Caco-2 (cell line): ENCODE measurements around the gene F5. TPM values are rescaled to one million over a fixed set of nuclear protein-coding genes. Genes with fewer than 3 reads are reported as not detected.
A peak's percentile ranks its signal among the peaks of the same experiment; 100 is the strongest.

Experiments used
- BruUV-seq: library from RNA; stranded (reverse); fragments of 400-500 nt; replicated peaks from 2 replicates; lab custom pipeline; 2021; lab: Mats Ljungman, UMichigan
- CTCF ChIA-PET: fragments of 300-600 bp; sonication (Branson Sonifier 250); formaldehyde crosslinking; loops from one replicate; lab custom pipeline; 2022; ENCODE audit warnings: antibody characterized with exemption; lab: Charles Lee
- POLR2A ChIA-PET: fragments of 300-600 bp; sonication (Branson Sonifier 250); formaldehyde crosslinking; loops from one replicate; lab custom pipeline; 2022; ENCODE audit warnings: antibody characterized with exemption; lab: Charles Lee
- DNase-seq, 2 experiments: peaks; one replicate each; pipeline versions ENCODE4 v3.0.0 to v3.0.0-alpha.2; 2020 to 2022
- H3K27me3 ChIP-seq: replicated peaks from 2 replicates; pipeline ENCODE4 v1.6.0; 2011; ENCODE audit warnings: low read length; ENCODE audit not compliant: control insufficient read depth, insufficient read depth
- H3K36me3 ChIP-seq: 2 replicates; pipeline ENCODE4 v1.5.1; 2011; ENCODE audit warnings: low read length; ENCODE audit not compliant: control insufficient read depth, insufficient read depth
- H3K4me1 ChIP-seq: fragments of 250-450 bp; sonication (Bioruptor Pico); 2 replicates; pipeline ENCODE4 v1.5.1; 2020; ENCODE audit warnings: mild to moderate bottlenecking
- H3K4me3 ChIP-seq: 2 replicates; pipeline ENCODE4 v1.5.1; 2011; ENCODE audit warnings: low read depth, mild to moderate bottlenecking, control low read depth, low read length
- H3K9me3 ChIP-seq: fragments of 250-450 bp; sonication (Bioruptor Pico); 2 replicates; pipeline ENCODE4 v1.5.1; 2020; ENCODE audit warnings: mild to moderate bottlenecking, moderate library complexity
- H3K27ac Mint-ChIP-seq: one replicate; pipeline ENCODE4 v1.8.0; 2022; ENCODE audit warnings: mixed read lengths; ENCODE audit not compliant: unreplicated experiment
- H3K27me3 Mint-ChIP-seq: one replicate; pipeline ENCODE4 v1.8.0; 2022; ENCODE audit warnings: mixed read lengths; ENCODE audit not compliant: insufficient read depth, unreplicated experiment
- H3K36me3 Mint-ChIP-seq: one replicate; pipeline ENCODE4 v1.8.0; 2022; ENCODE audit warnings: mild to moderate bottlenecking, mixed read lengths; ENCODE audit not compliant: insufficient read depth, unreplicated experiment
- H3K4me1 Mint-ChIP-seq: one replicate; pipeline ENCODE4 v1.8.0; 2022; ENCODE audit warnings: low read depth, mixed read lengths; ENCODE audit not compliant: unreplicated experiment
- H3K4me3 Mint-ChIP-seq: one replicate; pipeline ENCODE4 v1.8.0; 2022; ENCODE audit warnings: mild to moderate bottlenecking, moderate library complexity, mixed read lengths; ENCODE audit not compliant: unreplicated experiment
- H3K9me3 Mint-ChIP-seq: one replicate; pipeline ENCODE4 v1.8.0; 2022; ENCODE audit warnings: mixed read lengths; ENCODE audit not compliant: unreplicated experiment
- CTCF ChIP-seq, 2 experiments: fragments of 200-600 bp in 1 of 2; IDR thresholded peaks; 1 replicate in 1 of 2; 2 replicates in 1 of 2; pipeline versions ENCODE4 v1.5.1 to v1.8.0; 2011 to 2022; ENCODE audit warnings: antibody characterized with exemption in 1 of 2, control low read depth in 1 of 2, inconsistent platforms in 1 of 2, low read depth in 1 of 2, low read length in 1 of 2, mild to moderate bottlenecking in 1 of 2, moderate library complexity in 1 of 2; ENCODE audit not compliant: insufficient read depth in 1 of 2, severe bottlenecking in 1 of 2, unreplicated experiment in 1 of 2
- intact Hi-C: fragments of 100-400 bp; cut with micrococcal nuclease; formaldehyde crosslinking; loops from one replicate; pipeline ENCODE4 v1.10.0; 2022; ENCODE audit not compliant: unreplicated experiment
- total RNA-seq: library from RNA; stranded (reverse); gene quantifications from 2 replicates; pipeline ENCODE4 v1.2.3, GENCODE V29; 2022

F5 gene
- total RNA-seq, 1 experiment from 2014 or later, result 0.50 TPM

- H3K27me3 ChIP-seq, result no peaks in the 10 kb centered on the region; the same call in 1 of the 2 replicates
- CTCF ChIA-PET, result interaction anchor here (1.8 to 2.1 kb wide), 2 partner anchors 111 to 208 kb away, joined by 9 to 23 read pairs; no protein-coding TSS in a partner anchor
- Mint-ChIP-seq H3K27ac (no peak overlapping the region), H3K4me3 (no peak overlapping the region), H3K27me3 (peaks cover 6% of the 10 kb centered on the region), H3K9me3 (no peaks in the 10 kb centered on the region), H3K4me1 (no peaks in the 10 kb centered on the region), H3K36me3 (no peaks in the 10 kb centered on the region)
- H3K4me1 ChIP-seq, result no peaks in the 10 kb centered on the region
- DNase-seq, result peak in 1 of 2 experiments; percentile 34
- no peak overlapping the region for H3K4me3 ChIP-seq
- peak; percentile 35 to 41 for TF ChIP-seq CTCF (IDR thresholded peaks at IDR 0.05; ENCODE audit: insufficient read depth in 1 of 2, low read depth in 1 of 2, low read length in 1 of 2, severe bottlenecking in 1 of 2, unreplicated experiment in 1 of 2)
- H3K9me3 ChIP-seq, result no peaks in the 10 kb centered on the region
- no peaks in the 10 kb centered on the region for H3K36me3 ChIP-seq
- intact Hi-C loops, result loop anchor here (1.0 kb wide), 3 partner anchors 51 to 208 kb away; no protein-coding TSS in a partner anchor
- POLR2A ChIA-PET, result no interaction called here
- BruUV-seq, result no TSS peak
Observed at GRCh38 chr1:169601096-169601881, 15.0 kb upstream of the F5 start.

GRCh38 chr1:169595764-169596711, 9.8 kb upstream of the F5 start:
- peak; percentile 53 to 65 for DNase-seq
- H3K4me3 Mint-ChIP-seq, result no peak overlapping the region
- H3K4me1 ChIP-seq, result no peaks in the 10 kb centered on the region
- H3K27me3 ChIP-seq, result no peaks in the 10 kb centered on the region
- H3K27ac Mint-ChIP-seq, result no peak overlapping the region
- H3K36me3 Mint-ChIP-seq, result no peaks in the 10 kb centered on the region
- H3K36me3 ChIP-seq, result no peaks in the 10 kb centered on the region
- no peaks in the 10 kb centered on the region for H3K9me3 ChIP-seq
- H3K9me3 Mint-ChIP-seq, result no peaks in the 10 kb centered on the region
- no peaks in the 10 kb centered on the region for H3K4me1 Mint-ChIP-seq
- POLR2A ChIA-PET, result no interaction called here
- no peak for TF ChIP-seq CTCF (IDR thresholded peaks at IDR 0.05; ENCODE audit: insufficient read depth in 1 of 2, low read depth in 1 of 2, low read length in 1 of 2, severe bottlenecking in 1 of 2, unreplicated experiment in 1 of 2)
- no TSS peak for BruUV-seq
- no peak overlapping the region for H3K4me3 ChIP-seq
- CTCF ChIA-PET, result interaction anchor here (0.5 to 1.0 kb wide), 2 partner anchors 97 to 116 kb away, joined by 3 read pairs; no protein-coding TSS in a partner anchor
- intact Hi-C loops, result no loop called here
- H3K27me3 Mint-ChIP-seq, result peaks cover 10% of the 10 kb centered on the region

GRCh38 chr1:169594391-169594790, 8.1 kb upstream of the F5 start:
- Histone ChIP-seq H3K9me3 (no peaks in the 10 kb centered on the region), H3K4me3 (no peak overlapping the region), H3K4me1 (no peaks in the 10 kb centered on the region), H3K27me3 (no peaks in the 10 kb centered on the region), H3K36me3 (no peaks in the 10 kb centered on the region)
- ChIA-PET POLR2A (no interaction called here), CTCF (no interaction called here)
- Mint-ChIP-seq H3K36me3 (no peaks in the 10 kb centered on the region), H3K4me1 (no peaks in the 10 kb centered on the region), H3K27ac (no peak overlapping the region), H3K4me3 (no peak overlapping the region), H3K27me3 (peaks cover 10% of the 10 kb centered on the region), H3K9me3 (no peaks in the 10 kb centered on the region)
- TF ChIP-seq CTCF (IDR thresholded peaks at IDR 0.05; ENCODE audit: insufficient read depth in 1 of 2, low read depth in 1 of 2, low read length in 1 of 2, severe bottlenecking in 1 of 2, unreplicated experiment in 1 of 2), result no peak
- intact Hi-C loops, result no loop called here
- no TSS peak for BruUV-seq
- no peak for DNase-seq
